IMR-90 (cell line): ENCODE data around the gene TCF25. TPM values are rescaled to one million over a fixed set of nuclear protein-coding genes. Genes with fewer than 3 reads are reported as not detected.

Experiments used
- ATAC-seq: fragments of 200-7000 bp; cut with Tn5 transposase; 2 replicates; pipeline ENCODE4 v1.9.1; 2020; ENCODE audit warnings: low read depth, mild to moderate bottlenecking, moderate library complexity
- BruUV-seq: library from RNA; stranded (reverse); fragments of 400-500 nt; replicated peaks from 2 replicates; lab custom pipeline; 2021; lab: Mats Ljungman, UMichigan
- CTCF ChIA-PET: fragments of 300-600 bp; formaldehyde crosslinking; extraction: SDS; loops from one replicate; lab custom pipeline; 2021; ENCODE audit warnings: antibody characterized with exemption; lab: Yijun Ruan, JAX
- POLR2A ChIA-PET: fragments of 300-600 bp; sonication (Branson Sonifier 250); formaldehyde crosslinking; loops from one replicate; lab custom pipeline; 2022; ENCODE audit warnings: antibody characterized with exemption; ENCODE audit not compliant: unreplicated experiment; lab: Charles Lee
- DNase-seq: peaks from one replicate; pipeline ENCODE4 v3.0.0; 2013
- H2AFZ ChIP-seq: replicated peaks from 2 replicates; pipeline ENCODE3; 2013; ENCODE audit warnings: low read length, mild to moderate bottlenecking; ENCODE audit not compliant: poor library complexity
- H2AK5ac ChIP-seq: 2 replicates; pipeline ENCODE4 v1.6.1; 2013; ENCODE audit warnings: low read depth, low read length, inconsistent platforms
- H2AK9ac ChIP-seq: replicated peaks from 2 replicates; pipeline ENCODE3; 2013; ENCODE audit warnings: mild to moderate bottlenecking, low read depth, low read length, moderate library complexity; ENCODE audit not compliant: poor library complexity
- H2BK120ac ChIP-seq: 2 replicates; pipeline ENCODE4 v1.6.1; 2013; ENCODE audit warnings: low read depth, low read length, inconsistent platforms
- H2BK15ac ChIP-seq: 3 replicates; pipeline ENCODE4 v1.6.1; 2013; ENCODE audit warnings: low read depth, low read length, inconsistent platforms
- H2BK20ac ChIP-seq: 2 replicates; pipeline ENCODE4 v1.6.1; 2013; ENCODE audit warnings: low read depth, mild to moderate bottlenecking, inconsistent platforms, low read length, moderate library complexity
- H2BK5ac ChIP-seq: 2 replicates; pipeline ENCODE4 v1.6.1; 2013; ENCODE audit warnings: mild to moderate bottlenecking, low read depth, low read length, inconsistent platforms; ENCODE audit not compliant: poor library complexity, severe bottlenecking
- H3K14ac ChIP-seq: replicated peaks from 2 replicates; pipeline ENCODE4 v1.6.1; 2013; ENCODE audit warnings: low read depth, low read length, inconsistent platforms
- H3K18ac ChIP-seq: 2 replicates; pipeline ENCODE4 v1.6.1; 2013; ENCODE audit warnings: low read depth, low read length, control low read depth
- H3K23ac ChIP-seq: 2 replicates; pipeline ENCODE4 v1.6.1; 2013; ENCODE audit warnings: low read depth, low read length, inconsistent platforms
- H3K27ac ChIP-seq: 2 replicates; pipeline ENCODE4 v1.5.1; 2013; ENCODE audit warnings: mild to moderate bottlenecking, control low read depth, low read length; ENCODE audit not compliant: insufficient read depth
- H3K27me3 ChIP-seq: 2 replicates; pipeline ENCODE4 v1.6.1; 2013; ENCODE audit warnings: low read length; ENCODE audit not compliant: control insufficient read depth, insufficient read depth
- H3K36me3 ChIP-seq: 2 replicates; pipeline ENCODE4 v1.6.1; 2013; ENCODE audit warnings: low read length, mixed read lengths; ENCODE audit not compliant: control insufficient read depth, insufficient read depth
- H3K4ac ChIP-seq: 2 replicates; pipeline ENCODE4 v1.6.1; 2013; ENCODE audit warnings: low read depth, low read length, inconsistent platforms
- H3K4me1 ChIP-seq: 2 replicates; pipeline ENCODE4 v1.6.1; 2013; ENCODE audit warnings: low read length, mixed read lengths; ENCODE audit not compliant: control insufficient read depth, insufficient read depth
- H3K4me2 ChIP-seq: 2 replicates; pipeline ENCODE4 v1.6.1; 2013; ENCODE audit warnings: low read depth, mild to moderate bottlenecking, control low read depth, low read length, moderate library complexity
- H3K4me3 ChIP-seq: 2 replicates; pipeline ENCODE4 v1.5.1; 2013; ENCODE audit warnings: low read depth, mild to moderate bottlenecking, control low read depth, low read length, moderate library complexity; ENCODE audit not compliant: insufficient read depth
- H3K56ac ChIP-seq: 2 replicates; pipeline ENCODE4 v1.6.1; 2013; ENCODE audit warnings: low read length, inconsistent platforms; ENCODE audit not compliant: insufficient read depth; ENCODE audit errors: extremely low read depth
- H3K79me1 ChIP-seq, 2 experiments: 2 replicates each; pipeline ENCODE4 v1.6.1; 2013; ENCODE audit warnings: low read length in 2 of 2, inconsistent platforms in 1 of 2, low read depth in 1 of 2
- H3K9ac ChIP-seq: 2 replicates; pipeline ENCODE4 v1.6.1; 2013; ENCODE audit warnings: low read depth, low read length, control low read depth
- H3K9me1 ChIP-seq: 2 replicates; pipeline ENCODE4 v1.6.1; 2013; ENCODE audit warnings: low read length, inconsistent platforms; ENCODE audit not compliant: insufficient read depth
- H3K9me3 ChIP-seq: 2 replicates; pipeline ENCODE4 v1.6.1; 2013; ENCODE audit warnings: low read length; ENCODE audit not compliant: control insufficient read depth, insufficient read depth
- H4K20me1 ChIP-seq: 2 replicates; pipeline ENCODE4 v1.6.1; 2013; ENCODE audit warnings: low read length, inconsistent platforms; ENCODE audit not compliant: insufficient read depth
- H4K5ac ChIP-seq: 2 replicates; pipeline ENCODE4 v1.6.1; 2013; ENCODE audit warnings: mild to moderate bottlenecking, low read depth, low read length, control low read depth
- H4K8ac ChIP-seq, 2 experiments: 2 replicates each; pipeline ENCODE4 v1.6.1; 2013; ENCODE audit warnings: low read depth in 2 of 2, low read length in 2 of 2, control low read depth in 1 of 2, inconsistent platforms in 1 of 2
- H4K91ac ChIP-seq: 2 replicates; pipeline ENCODE4 v1.6.1; 2013; ENCODE audit warnings: low read depth, low read length, inconsistent platforms; ENCODE audit not compliant: insufficient read depth
- BHLHE40 ChIP-seq: fragments of 150-350 bp; IDR thresholded peaks from 2 replicates; pipeline ENCODE4 v1.6.1; 2016; ENCODE audit warnings: mild to moderate bottlenecking, low read depth, low read length
- CEBPB ChIP-seq: IDR thresholded peaks from 2 replicates; pipeline ENCODE4 v1.6.1; 2012; ENCODE audit warnings: low read depth, low read length, improper control_type of control experiment
- CHD1 ChIP-seq: IDR thresholded peaks from 2 replicates; pipeline ENCODE4 v1.6.1; 2012; ENCODE audit warnings: low read depth, low read length, improper control_type of control experiment
- CTCF ChIP-seq: conservative IDR thresholded peaks from 2 replicates; pipeline ENCODE4 v1.5.1; 2012; ENCODE audit warnings: mild to moderate bottlenecking, low read depth, low read length, improper control_type of control experiment
- FOS ChIP-seq: fragments of 150-350 bp; IDR thresholded peaks from 2 replicates; pipeline ENCODE4 v1.6.1; 2016; ENCODE audit warnings: low read depth, low read length
- MAFK ChIP-seq: IDR thresholded peaks from 2 replicates; pipeline ENCODE4 v1.6.1; 2012; ENCODE audit warnings: low read depth, low read length, improper control_type of control experiment
- MAZ ChIP-seq: IDR thresholded peaks from 2 replicates; pipeline ENCODE4 v1.6.1; 2012; ENCODE audit warnings: low read depth, mild to moderate bottlenecking, low read length, improper control_type of control experiment, moderate library complexity, borderline replicate concordance
- MXI1 ChIP-seq: IDR thresholded peaks from 2 replicates; pipeline ENCODE4 v1.6.1; 2012; ENCODE audit warnings: low read depth, mild to moderate bottlenecking, low read length, moderate library complexity, borderline replicate concordance
- NFE2L2 ChIP-seq: fragments of 150-350 bp; IDR thresholded peaks from 2 replicates; pipeline ENCODE4 v1.6.1; 2016; ENCODE audit warnings: low read depth, mild to moderate bottlenecking, low read length
- RAD21 ChIP-seq: IDR thresholded peaks from 2 replicates; pipeline ENCODE4 v1.6.1; 2012; ENCODE audit warnings: low read length, improper control_type of control experiment
- RCOR1 ChIP-seq: IDR thresholded peaks from 2 replicates; pipeline ENCODE4 v1.6.1; 2012; ENCODE audit warnings: mild to moderate bottlenecking, low read length, improper control_type of control experiment; ENCODE audit not compliant: insufficient replicate concordance
- RFX5 ChIP-seq: IDR thresholded peaks from 2 replicates; pipeline ENCODE4 v1.8.0; 2012; ENCODE audit warnings: low read depth, mild to moderate bottlenecking, low read length, moderate library complexity
- USF2 ChIP-seq: fragments of 150-350 bp; IDR thresholded peaks from 2 replicates; pipeline ENCODE4 v1.6.1; 2017; ENCODE audit warnings: mild to moderate bottlenecking, antibody characterized with exemption, low read length, low read depth
- WGBS, 2 experiments: methylation state at CpG; one replicate each; pipeline versions ENCODE4 v1.1.5 to v1.1.7; 2013; ENCODE audit warnings: missing lambda C conversion rate in 2 of 2; ENCODE audit not compliant: insufficient read length in 1 of 2; ENCODE audit errors: extremely low coverage in 2 of 2; 5-methylcytosine and 5-hydroxymethylcytosine counted together
- dilution Hi-C: fragments of 300-500 bp; cut with HindIII; formaldehyde crosslinking; loops from one replicate; pipeline ENCODE4 v1.14.3; 2018; ENCODE audit warnings: low sequenced_read_pairs; ENCODE audit not compliant: unreplicated experiment
- in situ Hi-C: fragments of 300-500 bp; cut with MboI; formaldehyde crosslinking; loops from 3 replicates; pipeline ENCODE4 v1.14.3; 2019; ENCODE audit warnings: low sequenced_read_pairs, inconsistent platforms, mixed read lengths
- intact Hi-C: fragments of 100-400 bp; cut with micrococcal nuclease; formaldehyde crosslinking; loops from 2 replicates; pipeline ENCODE4 v1.10.0; 2022
- polyA plus RNA-seq, 3 experiments: library from polyadenylated mRNA; depleted of rRNA; stranded (reverse); fragments of >200 nt; gene quantifications; 2 replicates each; pipeline ENCODE4 v1.2.3, GENCODE V29; 2012; ENCODE audit warnings: low replicate concordance in 1 of 3
- total RNA-seq: library from RNA; depleted of rRNA; stranded (reverse); fragments of >200 nt; gene quantifications from 2 replicates; pipeline ENCODE4 v1.2.3, GENCODE V29; 2012
- TF ChIP-seq, protein P1 (sequence below): fragments of 150-350 bp; IDR thresholded peaks from 2 replicates; pipeline ENCODE4 v1.6.1; 2016; ENCODE audit warnings: low read depth, mild to moderate bottlenecking, low read length, moderate library complexity, borderline replicate concordance

TCF25 gene
- total and polyA plus RNA-seq, 2 of the 4 experiments (the other 2 are of a cell fraction): 127 to 184 TPM

DNA sequence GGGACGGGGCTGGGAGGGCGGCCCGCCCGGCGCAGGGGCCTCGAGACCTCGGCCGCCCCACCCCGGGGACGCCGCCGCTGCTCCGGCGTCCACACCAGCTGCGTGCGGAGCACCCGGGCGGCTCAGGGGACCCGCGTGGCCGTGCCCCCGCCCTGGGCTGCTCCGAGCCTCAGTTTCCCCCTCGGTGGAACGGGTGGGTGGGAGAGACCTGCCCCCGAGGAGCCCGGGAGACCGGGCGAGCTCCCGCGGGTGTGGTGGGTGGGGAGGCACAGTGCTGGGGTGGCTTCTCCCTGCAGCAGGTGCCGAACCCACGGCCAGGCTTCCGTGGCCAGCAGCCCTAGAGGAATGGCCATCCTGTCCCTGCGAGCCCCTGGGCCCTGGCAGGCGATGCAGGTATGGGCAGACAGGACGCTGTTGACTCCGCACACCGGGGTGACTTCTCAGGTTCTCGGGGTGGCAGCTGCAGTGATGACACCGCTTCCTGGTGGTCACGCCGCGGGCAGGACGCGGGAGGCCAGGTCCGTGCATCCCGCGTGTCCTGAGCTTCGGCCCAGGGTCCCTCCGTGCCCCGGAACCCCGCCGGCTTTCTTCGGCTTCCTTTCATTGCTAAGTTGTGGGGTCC lies 75.8 kb downstream of the TCF25 start:
- H4K5ac ChIP-seq: no peak overlapping the region
- no peak for DNase-seq
- H3K18ac ChIP-seq: no peak overlapping the region
- in situ Hi-C loops (no loop called here), dilution Hi-C loops (no loop called here), intact Hi-C loops (loop anchor here (2.0 kb wide), 1 partner anchor 22 kb away; no protein-coding TSS in a partner anchor)
- 0 out of 2 replicates have a peak overlapping the region, but pooled peaks have one; percentile 73 for H2AK5ac ChIP-seq
- peaks cover 17% of the 10 kb centered on the region for H4K20me1 ChIP-seq
- no peak overlapping the region for H3K23ac ChIP-seq
- no peak overlapping the region for H3K14ac ChIP-seq
- H4K8ac ChIP-seq: no peak overlapping the region
- no peaks in the 10 kb centered on the region for H3K9me1 ChIP-seq
- peaks cover 16 to 49% of the 10 kb centered on the region in 2 experiments for H3K79me1 ChIP-seq
- H3K9ac ChIP-seq: peak overlapping the region; percentile 52
- no peak overlapping the region for H2BK20ac ChIP-seq
- H4K91ac ChIP-seq: no peak overlapping the region
- no peak overlapping the region for H3K56ac ChIP-seq
- H3K27ac ChIP-seq: no peak overlapping the region
- CTCF ChIA-PET: no interaction called here
- H3K27me3 ChIP-seq: no peaks in the 10 kb centered on the region
- H2BK15ac ChIP-seq: no peak overlapping the region
- H3K4me3 ChIP-seq: peak overlapping the region; percentile 92
- H3K4ac ChIP-seq: no peak overlapping the region
- no peak for ATAC-seq
- no peak for TF ChIP-seq FOS
- TF ChIP-seq USF2: no peak
- TF ChIP-seq CHD1: no peak
- TF ChIP-seq MAZ: no peak
- TF ChIP-seq, protein P1, sequence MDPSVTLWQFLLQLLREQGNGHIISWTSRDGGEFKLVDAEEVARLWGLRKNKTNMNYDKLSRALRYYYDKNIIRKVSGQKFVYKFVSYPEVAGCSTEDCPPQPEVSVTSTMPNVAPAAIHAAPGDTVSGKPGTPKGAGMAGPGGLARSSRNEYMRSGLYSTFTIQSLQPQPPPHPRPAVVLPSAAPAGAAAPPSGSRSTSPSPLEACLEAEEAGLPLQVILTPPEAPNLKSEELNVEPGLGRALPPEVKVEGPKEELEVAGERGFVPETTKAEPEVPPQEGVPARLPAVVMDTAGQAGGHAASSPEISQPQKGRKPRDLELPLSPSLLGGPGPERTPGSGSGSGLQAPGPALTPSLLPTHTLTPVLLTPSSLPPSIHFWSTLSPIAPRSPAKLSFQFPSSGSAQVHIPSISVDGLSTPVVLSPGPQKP: no peak
- TF ChIP-seq MAFK: no peak
- TF ChIP-seq RAD21: no peak
- TF ChIP-seq RCOR1: no peak
- TF ChIP-seq CEBPB: no peak
- no peak for TF ChIP-seq BHLHE40
- no peak for TF ChIP-seq MXI1
- no peak for TF ChIP-seq NFE2L2
- no peak for TF ChIP-seq RFX5
- TF ChIP-seq CTCF: no peak
- peaks cover 6% of the 10 kb centered on the region; the same call in 1 of the 2 replicates for H3K4me1 ChIP-seq
- H2AFZ ChIP-seq: peak overlapping the region; percentile 75
- H3K4me2 ChIP-seq: peak overlapping the region; percentile 83
- no peak overlapping the region for H2BK120ac ChIP-seq
- peak overlapping the region; percentile 17 for H2AK9ac ChIP-seq
- no peak overlapping the region for H2BK5ac ChIP-seq
- POLR2A ChIA-PET: no interaction called here
- BruUV-seq: no TSS peak
- no peaks in the 10 kb centered on the region for H3K9me3 ChIP-seq
- peaks cover 3% of the 10 kb centered on the region for H3K36me3 ChIP-seq
- 45% methylated on average over 26 of the region's 55 CpGs; no CpG with 5 or more reads in 1 of the 2 experiments for WGBS, 2 experiments
